ENCODE data around the gene NCAM2. TPM values are rescaled to one million over a fixed set of nuclear protein-coding genes. Genes with fewer than 3 reads are reported as not detected.

NCAM2 gene
- total RNA-seq, 1 donor from 2014 or later, result not detected

GRCh38 chr21:21466752-21467151 lies 468.5 kb downstream of the NCAM2 start:
- no peak for ATAC-seq

GRCh38 chr21:21468003-21468402 lies 469.8 kb downstream of the NCAM2 start:
- no peak for ATAC-seq

- no peak for ATAC-seq
Measured at GRCh38 chr21:21481239-21481638, 483.0 kb downstream of the NCAM2 start.

GRCh38 chr21:21508859-21509258 lies 510.6 kb downstream of the NCAM2 start:
- no peak for ATAC-seq

GRCh38 chr21:21530680-21531079 lies 532.5 kb downstream of the NCAM2 start:
- no peak for ATAC-seq

GRCh38 chr21:21547368-21547953 lies 549.3 kb downstream of the NCAM2 start:
- ATAC-seq, result no peak

GRCh38 chr21:21559285-21560045 lies 561.3 kb downstream of the NCAM2 start:
- no peak for ATAC-seq
